Measurements from ENCODE around the gene PODXL. TPM values are rescaled to one million over a fixed set of nuclear protein-coding genes. Genes with fewer than 3 reads are reported as not detected.

The PODXL gene
- total RNA-seq, 1 experiment from 2014 or later, result 727 TPM

DNA sequence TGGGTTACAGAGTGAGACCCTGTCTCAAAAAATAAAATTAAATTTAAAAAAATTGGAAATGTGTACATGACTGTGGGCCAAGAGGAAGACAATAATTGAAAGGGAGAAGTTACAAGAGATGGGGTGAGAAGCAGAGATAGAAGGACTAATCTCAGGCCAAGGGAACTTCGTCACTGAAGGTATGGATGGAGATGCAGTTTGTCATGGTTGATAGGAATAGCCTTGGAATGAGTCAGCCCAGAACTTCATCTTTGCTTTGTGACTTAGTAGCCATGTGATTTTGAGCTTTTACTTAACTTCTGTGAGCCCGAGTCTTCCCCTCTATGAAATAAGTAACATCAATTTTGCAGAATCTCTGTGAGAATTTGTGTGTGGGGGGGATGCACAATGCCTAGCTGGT lies 6.5 kb upstream of the PODXL start:
- H3K27ac Mint-ChIP-seq, result no peak overlapping the region
- TF ChIP-seq, protein P1, sequence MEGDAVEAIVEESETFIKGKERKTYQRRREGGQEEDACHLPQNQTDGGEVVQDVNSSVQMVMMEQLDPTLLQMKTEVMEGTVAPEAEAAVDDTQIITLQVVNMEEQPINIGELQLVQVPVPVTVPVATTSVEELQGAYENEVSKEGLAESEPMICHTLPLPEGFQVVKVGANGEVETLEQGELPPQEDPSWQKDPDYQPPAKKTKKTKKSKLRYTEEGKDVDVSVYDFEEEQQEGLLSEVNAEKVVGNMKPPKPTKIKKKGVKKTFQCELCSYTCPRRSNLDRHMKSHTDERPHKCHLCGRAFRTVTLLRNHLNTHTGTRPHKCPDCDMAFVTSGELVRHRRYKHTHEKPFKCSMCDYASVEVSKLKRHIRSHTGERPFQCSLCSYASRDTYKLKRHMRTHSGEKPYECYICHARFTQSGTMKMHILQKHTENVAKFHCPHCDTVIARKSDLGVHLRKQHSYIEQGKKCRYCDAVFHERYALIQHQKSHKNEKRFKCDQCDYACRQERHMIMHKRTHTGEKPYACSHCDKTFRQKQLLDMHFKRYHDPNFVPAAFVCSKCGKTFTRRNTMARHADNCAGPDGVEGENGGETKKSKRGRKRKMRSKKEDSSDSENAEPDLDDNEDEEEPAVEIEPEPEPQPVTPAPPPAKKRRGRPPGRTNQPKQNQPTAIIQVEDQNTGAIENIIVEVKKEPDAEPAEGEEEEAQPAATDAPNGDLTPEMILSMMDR (conservative IDR thresholded peaks at IDR 0.05), result no peak
- no peak overlapping the region for H3K14ac ChIP-seq (ENCODE audit: insufficient read depth, low read length)
- no peaks in the 10 kb centered on the region for H3K9me3 Mint-ChIP-seq
- no CpG with 5 or more reads among the region's 2 CpGs for WGBS (ENCODE audit: extremely low coverage, insufficient read length, low lambda C conversion rate)
- no peak overlapping the region for H2AFZ ChIP-seq (ENCODE audit: low read length)
- H3T11ph ChIP-seq (ENCODE audit: low read length), result no peak overlapping the region
- H3K27ac ChIP-seq (ENCODE audit: insufficient read length, low read depth, low read length), result no peak overlapping the region
- no peaks in the 10 kb centered on the region for H4K20me1 ChIP-seq (ENCODE audit: control insufficient read depth, insufficient read depth, insufficient read length)
- no peak overlapping the region for H4K91ac ChIP-seq (ENCODE audit: insufficient read length, low read depth, low read length)
- no peak overlapping the region for H4K5ac ChIP-seq (ENCODE audit: insufficient read length, low read depth, low read length)
- H3K79me1 ChIP-seq (ENCODE audit: insufficient read depth, low read depth, low read length, poor library complexity, severe bottlenecking), result no peaks in the 10 kb centered on the region
- H3K27me3 Mint-ChIP-seq (ENCODE audit: low read depth), result peaks cover 2% of the 10 kb centered on the region; the same call in 1 of the 2 replicates
- no peak overlapping the region for H3K18ac ChIP-seq (ENCODE audit: insufficient read length, low read depth, low read length)
- H3K9ac ChIP-seq (ENCODE audit: extremely low read depth, insufficient read length, low read length), result no peak overlapping the region
- H3K4me2 ChIP-seq (ENCODE audit: insufficient read depth, insufficient read length, low read length), result no peak overlapping the region
- no peaks in the 10 kb centered on the region for H3K9me3 ChIP-seq (ENCODE audit: control insufficient read depth, low read depth, low read length)
- H3K79me2 ChIP-seq (ENCODE audit: insufficient read depth, low read length), result no peaks in the 10 kb centered on the region
- H3K56ac ChIP-seq (ENCODE audit: insufficient read length, low read depth, low read length), result no peak overlapping the region
- no peak overlapping the region for H4K8ac ChIP-seq (replicated peaks; ENCODE audit: insufficient read length, low read depth, low read length)
- peaks cover 2% of the 10 kb centered on the region for H3K23me2 ChIP-seq (ENCODE audit: insufficient read length, low read depth, low read length, poor library complexity, severe bottlenecking)
- H3K4ac ChIP-seq (ENCODE audit: low read depth, low read length), result no peak overlapping the region
- H2BK12ac ChIP-seq (ENCODE audit: insufficient read length, low read depth, low read length), result no peak overlapping the region
- H2BK20ac ChIP-seq (ENCODE audit: low read depth, low read length, poor library complexity, severe bottlenecking), result no peak overlapping the region
- H2BK15ac ChIP-seq (ENCODE audit: low read depth, low read length), result no peak overlapping the region
- peaks cover 27% of the 10 kb centered on the region in 2 experiments for H3K4me1 Mint-ChIP-seq
- H3K27me3 ChIP-seq (ENCODE audit: insufficient read depth, low read length), result no peaks in the 10 kb centered on the region
- no peak overlapping the region for H2BK5ac ChIP-seq (ENCODE audit: insufficient read length, low read length)
- no peak for DNase-seq
- 0 out of 2 replicates have a peak, but pooled peaks cover 5% of the 10 kb centered on the region for H3K4me1 ChIP-seq (ENCODE audit: insufficient read depth, low read length)
- no peaks in the 10 kb centered on the region for H3K36me3 Mint-ChIP-seq (ENCODE audit: insufficient read depth in 1 of 3, low read depth in 3 of 3)
- H2AK5ac ChIP-seq (ENCODE audit: insufficient read length, low read length), result no peak overlapping the region
- H3K4me3 Mint-ChIP-seq, result no peak overlapping the region
- H3K23ac ChIP-seq (ENCODE audit: insufficient read length, low read depth, low read length), result no peak overlapping the region
- H2BK120ac ChIP-seq (ENCODE audit: low read depth, low read length, poor library complexity, severe bottlenecking), result no peak overlapping the region
